PC-3 (cell line): Measurements from ENCODE around the gene LRRN4CL.

Experiments
- CTCF ChIP-seq: fragments of 300-600 bp; sonication (generic); conservative IDR thresholded peaks from 2 replicates; pipeline ENCODE4 v1.5.1; 2017; ENCODE audit warnings: antibody characterized with exemption, low read depth, mild to moderate bottlenecking, low read length
- EZH2 ChIP-seq: fragments of 300-600 bp; sonication (generic); IDR thresholded peaks from one replicate; pipeline ENCODE4 v1.6.1; 2017; ENCODE audit warnings: antibody characterized with exemption, mild to moderate bottlenecking, low read length; ENCODE audit not compliant: unreplicated experiment
- EZH2phosphoT487 ChIP-seq: fragments of 300-600 bp; sonication (generic); IDR thresholded peaks from 2 replicates; pipeline ENCODE4 v1.6.1; 2018; ENCODE audit warnings: mild to moderate bottlenecking, antibody characterized with exemption, low read length, borderline replicate concordance

GRCh38 chr11:62716816-62717215 is 27.5 kb upstream of the LRRN4CL start:
- TF ChIP-seq CTCF, result no peak
- TF ChIP-seq EZH2, result no peak
- TF ChIP-seq EZH2phosphoT487, result no peak
